Neuronal stem cell (in vitro differentiated cells): ENCODE measurements around the gene RFLNA.
A peak's percentile ranks its signal among the peaks of the same experiment; 100 is the strongest.

Experiments used
- DNase-seq: peaks from one replicate; pipeline ENCODE4 v3.0.0-alpha.2; 2013; ENCODE audit warnings: low spot score
- H2AFZ ChIP-seq: one replicate; pipeline ENCODE4 v1.6.1; 2013; ENCODE audit warnings: mild to moderate bottlenecking, low read length, inconsistent platforms
- H2AK5ac ChIP-seq: 2 replicates; pipeline ENCODE4 v1.6.1; 2013; ENCODE audit warnings: low read depth, mild to moderate bottlenecking, inconsistent platforms, low read length, moderate library complexity, mixed read lengths
- H2BK120ac ChIP-seq: 2 replicates; pipeline ENCODE4 v1.6.1; 2013; ENCODE audit warnings: low read depth, mild to moderate bottlenecking, inconsistent platforms, low read length, moderate library complexity, mixed read lengths
- H2BK12ac ChIP-seq: one replicate; pipeline ENCODE4 v1.6.1; 2013; ENCODE audit warnings: low read length, inconsistent platforms
- H2BK15ac ChIP-seq: 2 replicates; pipeline ENCODE4 v1.6.1; 2013; ENCODE audit warnings: mild to moderate bottlenecking, low read length, inconsistent platforms, mixed read lengths
- H2BK5ac ChIP-seq: one replicate; pipeline ENCODE4 v1.6.1; 2013; ENCODE audit warnings: inconsistent platforms, mild to moderate bottlenecking, low read length, moderate library complexity
- H3K14ac ChIP-seq: one replicate; pipeline ENCODE4 v1.6.1; 2013; ENCODE audit warnings: low read length, inconsistent platforms
- H3K18ac ChIP-seq: 2 replicates; pipeline ENCODE4 v1.6.1; 2013; ENCODE audit warnings: low read length, inconsistent platforms
- H3K23ac ChIP-seq: 2 replicates; pipeline ENCODE4 v1.6.1; 2013; ENCODE audit warnings: low read depth, mild to moderate bottlenecking, mixed read lengths, low read length, inconsistent platforms; ENCODE audit not compliant: poor library complexity
- H3K27ac ChIP-seq: replicated peaks from 3 replicates; pipeline ENCODE4 v1.5.1; 2013; ENCODE audit warnings: low read length, inconsistent platforms
- H3K27me3 ChIP-seq, 3 experiments: 2 replicates each; pipeline ENCODE4 v1.6.1; 2013; ENCODE audit warnings: low read length in 3 of 3, mild to moderate bottlenecking in 2 of 3, inconsistent platforms in 1 of 3, low read depth in 1 of 3, mixed read lengths in 1 of 3, moderate library complexity in 1 of 3; ENCODE audit not compliant: control insufficient read depth in 3 of 3, insufficient read depth in 3 of 3
- H3K36me3 ChIP-seq, 2 donors: replicated peaks in 1 of 2; 2 replicates each; pipeline ENCODE4 v1.6.1; 2013; ENCODE audit warnings: low read length in 2 of 2; ENCODE audit not compliant: control insufficient read depth in 2 of 2, insufficient read depth in 2 of 2
- H3K4ac ChIP-seq: 2 replicates; pipeline ENCODE4 v1.6.1; 2013; ENCODE audit warnings: inconsistent platforms, mild to moderate bottlenecking, low read length, moderate library complexity
- H3K4me1 ChIP-seq, 2 donors: 1 replicate in 1 of 2; 2 replicates in 1 of 2; pipeline ENCODE4 v1.6.1; 2013; ENCODE audit warnings: low read length in 2 of 2, low read depth in 1 of 2; ENCODE audit not compliant: control insufficient read depth in 2 of 2, insufficient read depth in 1 of 2
- H3K4me2 ChIP-seq: one replicate; pipeline ENCODE4 v1.6.1; 2013; ENCODE audit warnings: mild to moderate bottlenecking, low read length, inconsistent platforms; ENCODE audit not compliant: insufficient read depth, poor library complexity, severe bottlenecking
- H3K4me3 ChIP-seq, 2 donors: 2 replicates each; pipeline ENCODE4 v1.5.1; 2013; ENCODE audit warnings: low read length in 2 of 2, mild to moderate bottlenecking in 2 of 2, inconsistent platforms in 1 of 2, moderate library complexity in 1 of 2
- H3K79me1 ChIP-seq: one replicate; pipeline ENCODE4 v1.6.1; 2013; ENCODE audit warnings: low read depth, mild to moderate bottlenecking, inconsistent platforms, low read length, moderate library complexity
- H3K9ac ChIP-seq: one replicate; pipeline ENCODE4 v1.6.1; 2013; ENCODE audit warnings: mild to moderate bottlenecking, low read depth, low read length, inconsistent platforms; ENCODE audit not compliant: poor library complexity
- H3K9me3 ChIP-seq, 2 donors: replicated peaks in 1 of 2; 2 replicates each; pipeline versions ENCODE3 to v1.6.1; 2013; ENCODE audit warnings: low read length in 2 of 2, mild to moderate bottlenecking in 2 of 2, inconsistent platforms in 1 of 2, low read depth in 1 of 2, mixed read lengths in 1 of 2, moderate library complexity in 1 of 2; ENCODE audit not compliant: control insufficient read depth in 2 of 2, insufficient read depth in 1 of 2
- H4K8ac ChIP-seq: one replicate; pipeline ENCODE4 v1.6.1; 2013; ENCODE audit warnings: low read depth, mild to moderate bottlenecking, inconsistent platforms, low read length, moderate library complexity
- H4K91ac ChIP-seq: one replicate; pipeline ENCODE4 v1.6.1; 2013; ENCODE audit warnings: low read length, low read depth, mild to moderate bottlenecking, inconsistent platforms; ENCODE audit not compliant: poor library complexity
- WGBS, 2 donors: extraction: QIAGEN DNeasy Blood & Tissue Kit; methylation state at CpG; one replicate each; pipeline ENCODE4 v1.1.7; 2013; ENCODE audit warnings: missing lambda C conversion rate in 2 of 2, mixed read lengths in 1 of 2; ENCODE audit not compliant: insufficient read length in 2 of 2, insufficient replicate concordance in 1 of 2; ENCODE audit errors: extremely low coverage in 2 of 2; 5-methylcytosine and 5-hydroxymethylcytosine counted together

RFLNA gene

GRCh38 chr12:124314207-124314606, 19.3 kb downstream of the RFLNA start:
- H4K91ac ChIP-seq = no peak overlapping the region
- H2AFZ ChIP-seq = no peak overlapping the region
- no peak overlapping the region for H3K9ac ChIP-seq
- no peaks in the 10 kb centered on the region for H3K9me3 ChIP-seq
- peak overlapping the region; percentile 78 for H3K23ac ChIP-seq
- H2BK5ac ChIP-seq = no peak overlapping the region
- H3K4me2 ChIP-seq = no peak overlapping the region
- no peaks in the 10 kb centered on the region for H3K27me3 ChIP-seq
- peaks cover 2% of the 10 kb centered on the region for H3K79me1 ChIP-seq
- no peak overlapping the region for H4K8ac ChIP-seq
- H2AK5ac ChIP-seq = peak overlapping the region; percentile 34
- H3K4me1 ChIP-seq = peaks cover 3 to 6% of the 10 kb centered on the region in 2 donors
- H3K27ac ChIP-seq = no peak overlapping the region
- peak overlapping the region in 1 of 2 donors; percentile 56 for H3K4me3 ChIP-seq
- H3K14ac ChIP-seq = peak overlapping the region; percentile 28
- no peak overlapping the region for H3K4ac ChIP-seq
- DNase-seq = no peak
- no CpG with 5 or more reads among the region's 30 CpGs for WGBS, 2 donors
- H3K18ac ChIP-seq = peak overlapping the region; percentile 44
- H2BK120ac ChIP-seq = no peak overlapping the region
- H3K36me3 ChIP-seq = peaks cover 0 to 4% of the 10 kb centered on the region in 2 donors
- H2BK15ac ChIP-seq = peak overlapping the region; percentile 56
- no peak overlapping the region for H2BK12ac ChIP-seq

GRCh38 chr12:124314766-124315165, 19.9 kb downstream of the RFLNA start:
- Histone ChIP-seq H4K91ac (no peak overlapping the region), H3K4me2 (no peak overlapping the region), H3K27me3 (no peaks in the 10 kb centered on the region), H3K18ac (peak overlapping the region; percentile 13), H3K4ac (no peak overlapping the region), H3K23ac (peak overlapping the region; percentile 78), H2BK120ac (no peak overlapping the region), H3K79me1 (peaks cover 2% of the 10 kb centered on the region), H3K4me1 (peaks cover 3 to 6% of the 10 kb centered on the region in 2 donors), H2BK15ac (peak overlapping the region; percentile 56), H3K4me3 (no peak overlapping the region), H2AK5ac (peak overlapping the region; percentile 20), H4K8ac (no peak overlapping the region), H2BK5ac (no peak overlapping the region), H3K14ac (no peak overlapping the region), H3K9ac (peak overlapping the region; percentile 50), H2BK12ac (peak overlapping the region; percentile 63), H2AFZ (no peak overlapping the region), H3K9me3 (no peaks in the 10 kb centered on the region), H3K36me3 (peaks cover 0 to 4% of the 10 kb centered on the region in 2 donors), H3K27ac (no peak overlapping the region)
- no peak for DNase-seq
- no CpG with 5 or more reads among the region's 9 CpGs for WGBS, 2 donors

- Histone ChIP-seq H4K91ac (no peak overlapping the region), H3K14ac (no peak overlapping the region), H2BK120ac (no peak overlapping the region), H3K4me1 (peaks cover 3 to 6% of the 10 kb centered on the region in 2 donors), H2BK15ac (no peak overlapping the region), H3K27me3 (no peaks in the 10 kb centered on the region), H3K79me1 (no peaks in the 10 kb centered on the region), H2BK5ac (no peak overlapping the region), H2AK5ac (peak overlapping the region; percentile 81), H3K27ac (no peak overlapping the region), H3K9ac (no peak overlapping the region), H2BK12ac (no peak overlapping the region), H3K4me3 (no peak overlapping the region), H3K23ac (no peak overlapping the region), H4K8ac (no peak overlapping the region), H3K18ac (peak overlapping the region; percentile 78), H3K9me3 (no peaks in the 10 kb centered on the region), H3K4me2 (no peak overlapping the region), H2AFZ (no peak overlapping the region), H3K36me3 (peaks cover 0 to 4% of the 10 kb centered on the region in 2 donors), H3K4ac (no peak overlapping the region)
- WGBS, 2 donors = no CpG with 5 or more reads among the region's 17 CpGs
- no peak for DNase-seq
Observed at GRCh38 chr12:124315372-124316044, 20.6 kb downstream of the RFLNA start.

- no peak overlapping the region for H3K4me2 ChIP-seq
- H2BK15ac ChIP-seq = no peak overlapping the region
- H2AK5ac ChIP-seq = peak overlapping the region; percentile 22
- H2BK5ac ChIP-seq = no peak overlapping the region
- H3K9ac ChIP-seq = no peak overlapping the region
- no peak overlapping the region for H2AFZ ChIP-seq
- no peak overlapping the region for H4K91ac ChIP-seq
- H3K4ac ChIP-seq = no peak overlapping the region
- no peak overlapping the region for H2BK12ac ChIP-seq
- peaks cover 0 to 4% of the 10 kb centered on the region in 2 donors for H3K36me3 ChIP-seq
- peak overlapping the region; percentile 59 for H3K23ac ChIP-seq
- no peak overlapping the region for H3K14ac ChIP-seq
- H3K79me1 ChIP-seq = no peaks in the 10 kb centered on the region
- H3K9me3 ChIP-seq = no peaks in the 10 kb centered on the region
- H4K8ac ChIP-seq = no peak overlapping the region
- H2BK120ac ChIP-seq = no peak overlapping the region
- no peak for DNase-seq
- H3K4me1 ChIP-seq = peaks cover 3 to 6% of the 10 kb centered on the region in 2 donors
- H3K27ac ChIP-seq = no peak overlapping the region
- no peaks in the 10 kb centered on the region for H3K27me3 ChIP-seq
- WGBS, 2 donors = no CpG with 5 or more reads among the region's 12 CpGs
- peak overlapping the region; percentile 41 for H3K18ac ChIP-seq
- H3K4me3 ChIP-seq = no peak overlapping the region
Observed at GRCh38 chr12:124316257-124316900, 21.5 kb downstream of the RFLNA start.
